ENCODE measurements around the gene SUV39H1.

GRCh38 chrX:48700951-48701653 lies 4.6 kb downstream of the SUV39H1 start:
- TF ChIP-seq CTCF (IDR thresholded peaks at IDR 0.05) (no peak), POLR2A (IDR thresholded peaks at IDR 0.05) (no peak)
